DOHH2 (cell line): ENCODE measurements around the gene BGN.

Experiments
- H3F3A ChIP-seq: fragments of 200-600 bp; sonication (generic), shearing (Covaris generic); 2 replicates; pipeline ENCODE4 v1.6.0; 2016; ENCODE audit warnings: antibody characterized with exemption, mild to moderate bottlenecking; ENCODE audit not compliant: control insufficient read depth, insufficient read depth
- H3K27ac ChIP-seq: fragments of 200-600 bp; sonication (generic); 2 replicates; pipeline ENCODE4 v1.5.1; 2014; ENCODE audit warnings: low read depth, mild to moderate bottlenecking, low read length, moderate library complexity
- H3K27me3 ChIP-seq: fragments of 200-600 bp; sonication (generic); 2 replicates; pipeline ENCODE4 v1.6.1; 2014; ENCODE audit warnings: mild to moderate bottlenecking, low read length, mixed read lengths; ENCODE audit not compliant: control insufficient read depth
- H3K36me3 ChIP-seq: fragments of 200-600 bp; sonication (generic); 2 replicates; pipeline ENCODE4 v1.6.1; 2014; ENCODE audit warnings: mild to moderate bottlenecking, low read length, moderate library complexity, mixed read lengths; ENCODE audit not compliant: control insufficient read depth
- H3K4me1 ChIP-seq: fragments of 200-600 bp; sonication (generic); 2 replicates; pipeline ENCODE4 v1.6.1; 2014; ENCODE audit warnings: mild to moderate bottlenecking, low read length, mixed read lengths; ENCODE audit not compliant: control insufficient read depth
- H3K4me2 ChIP-seq: fragments of 200-600 bp; sonication (generic); 2 replicates; pipeline ENCODE4 v1.6.0; 2014; ENCODE audit warnings: mild to moderate bottlenecking, low read length, moderate library complexity
- H3K4me3 ChIP-seq: fragments of 200-600 bp; sonication (generic); 2 replicates; pipeline ENCODE4 v1.5.1; 2014; ENCODE audit warnings: mild to moderate bottlenecking, low read length, mixed read lengths
- H3K79me2 ChIP-seq: fragments of 200-600 bp; sonication (generic); 2 replicates; pipeline ENCODE4 v1.6.1; 2014; ENCODE audit warnings: mild to moderate bottlenecking, low read length, mixed read lengths; ENCODE audit not compliant: control insufficient read depth
- H3K9me2 ChIP-seq: fragments of 200-600 bp; sonication (generic); replicated peaks from 2 replicates; pipeline ENCODE4 v1.6.1; 2014; ENCODE audit warnings: mild to moderate bottlenecking, low read length, mixed read lengths; ENCODE audit not compliant: control insufficient read depth
- H3K9me3 ChIP-seq: fragments of 200-600 bp; sonication (generic); 2 replicates; pipeline ENCODE4 v1.6.1; 2014; ENCODE audit warnings: antibody characterized with exemption, low read length, mixed read lengths; ENCODE audit not compliant: control insufficient read depth, insufficient read depth
- H4K20me1 ChIP-seq: fragments of 200-600 bp; sonication (generic); 2 replicates; pipeline ENCODE4 v1.6.0; 2014; ENCODE audit warnings: low read depth, mild to moderate bottlenecking, antibody characterized with exemption, low read length, moderate library complexity; ENCODE audit not compliant: control insufficient read depth, insufficient read depth
- EZH2phosphoT487 ChIP-seq: fragments of 200-600 bp; sonication (generic); IDR thresholded peaks from 2 replicates; pipeline ENCODE4 v1.6.1; 2017; ENCODE audit warnings: borderline replicate concordance, mild to moderate bottlenecking, antibody characterized with exemption, low read length, moderate library complexity, mixed read lengths
- TF ChIP-seq, protein P1 (sequence below): fragments of 200-600 bp; sonication (generic); IDR thresholded peaks from one replicate; pipeline ENCODE4 v1.5.1; 2014; ENCODE audit warnings: antibody characterized with exemption, mild to moderate bottlenecking, low read depth, low read length; ENCODE audit not compliant: poor library complexity, severe bottlenecking

BGN gene

DNA sequence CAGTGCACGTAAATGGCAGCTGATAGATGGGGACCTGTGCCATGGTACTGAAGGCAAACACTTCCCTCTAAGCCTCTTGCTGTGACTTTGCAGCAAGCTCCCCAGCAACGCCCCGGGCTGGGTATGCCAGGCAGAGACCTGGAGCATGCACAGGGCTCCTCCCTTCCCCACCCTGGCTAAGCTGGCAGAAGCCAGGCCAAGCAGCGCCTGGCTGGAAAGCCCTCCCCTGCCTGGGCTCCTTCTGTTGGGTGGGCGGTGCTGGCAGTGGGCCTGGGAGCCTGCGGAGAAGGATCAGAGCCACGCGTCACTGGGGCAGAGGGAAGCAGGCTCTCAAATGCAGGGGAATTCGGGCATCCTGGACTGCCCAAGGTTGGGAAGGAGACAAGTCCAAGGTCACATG lies 26.3 kb downstream of the BGN start:
- no peaks in the 10 kb centered on the region for H3K79me2 ChIP-seq
- no peaks in the 10 kb centered on the region for H3K9me2 ChIP-seq
- TF ChIP-seq, protein P1, sequence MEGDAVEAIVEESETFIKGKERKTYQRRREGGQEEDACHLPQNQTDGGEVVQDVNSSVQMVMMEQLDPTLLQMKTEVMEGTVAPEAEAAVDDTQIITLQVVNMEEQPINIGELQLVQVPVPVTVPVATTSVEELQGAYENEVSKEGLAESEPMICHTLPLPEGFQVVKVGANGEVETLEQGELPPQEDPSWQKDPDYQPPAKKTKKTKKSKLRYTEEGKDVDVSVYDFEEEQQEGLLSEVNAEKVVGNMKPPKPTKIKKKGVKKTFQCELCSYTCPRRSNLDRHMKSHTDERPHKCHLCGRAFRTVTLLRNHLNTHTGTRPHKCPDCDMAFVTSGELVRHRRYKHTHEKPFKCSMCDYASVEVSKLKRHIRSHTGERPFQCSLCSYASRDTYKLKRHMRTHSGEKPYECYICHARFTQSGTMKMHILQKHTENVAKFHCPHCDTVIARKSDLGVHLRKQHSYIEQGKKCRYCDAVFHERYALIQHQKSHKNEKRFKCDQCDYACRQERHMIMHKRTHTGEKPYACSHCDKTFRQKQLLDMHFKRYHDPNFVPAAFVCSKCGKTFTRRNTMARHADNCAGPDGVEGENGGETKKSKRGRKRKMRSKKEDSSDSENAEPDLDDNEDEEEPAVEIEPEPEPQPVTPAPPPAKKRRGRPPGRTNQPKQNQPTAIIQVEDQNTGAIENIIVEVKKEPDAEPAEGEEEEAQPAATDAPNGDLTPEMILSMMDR = no peak
- TF ChIP-seq EZH2phosphoT487 = no peak
- no peak overlapping the region for H3K4me2 ChIP-seq
- no peak overlapping the region for H3K4me3 ChIP-seq
- no peaks in the 10 kb centered on the region for H3F3A ChIP-seq
- H3K4me1 ChIP-seq = no peaks in the 10 kb centered on the region
- no peaks in the 10 kb centered on the region for H3K36me3 ChIP-seq
- H4K20me1 ChIP-seq = no peaks in the 10 kb centered on the region
- no peaks in the 10 kb centered on the region for H3K9me3 ChIP-seq
- no peak overlapping the region for H3K27ac ChIP-seq
- H3K27me3 ChIP-seq = no peaks in the 10 kb centered on the region

DNA sequence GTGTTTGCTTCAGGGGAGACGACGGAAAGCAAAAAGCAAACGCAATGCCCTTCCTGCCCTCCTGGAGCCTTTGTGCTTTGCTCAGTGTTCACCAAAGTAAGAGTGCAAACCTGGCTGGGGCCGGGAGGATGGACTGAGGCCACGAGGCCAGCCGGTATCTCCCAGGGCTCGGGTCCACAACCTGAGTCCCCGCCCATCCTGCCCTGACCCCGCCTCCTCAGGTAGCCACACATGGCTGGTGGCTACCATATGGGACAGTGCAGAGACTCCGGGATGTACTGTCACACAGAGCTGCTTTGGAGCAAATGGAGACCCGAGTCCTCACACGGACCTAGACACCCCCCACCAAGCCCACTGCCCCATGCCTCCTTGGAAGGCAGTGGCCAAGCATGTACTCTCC lies 27.5 kb downstream of the BGN start:
- H3K4me2 ChIP-seq = no peak overlapping the region
- no peaks in the 10 kb centered on the region for H3K79me2 ChIP-seq
- H3K9me2 ChIP-seq = no peaks in the 10 kb centered on the region
- no peak overlapping the region for H3K4me3 ChIP-seq
- no peaks in the 10 kb centered on the region for H3F3A ChIP-seq
- no peak overlapping the region for H3K27ac ChIP-seq
- H4K20me1 ChIP-seq = no peaks in the 10 kb centered on the region
- H3K9me3 ChIP-seq = no peaks in the 10 kb centered on the region
- H3K4me1 ChIP-seq = no peaks in the 10 kb centered on the region
- TF ChIP-seq, protein P1 = no peak
- no peak for TF ChIP-seq EZH2phosphoT487
- H3K36me3 ChIP-seq = no peaks in the 10 kb centered on the region
- no peaks in the 10 kb centered on the region for H3K27me3 ChIP-seq

DNA sequence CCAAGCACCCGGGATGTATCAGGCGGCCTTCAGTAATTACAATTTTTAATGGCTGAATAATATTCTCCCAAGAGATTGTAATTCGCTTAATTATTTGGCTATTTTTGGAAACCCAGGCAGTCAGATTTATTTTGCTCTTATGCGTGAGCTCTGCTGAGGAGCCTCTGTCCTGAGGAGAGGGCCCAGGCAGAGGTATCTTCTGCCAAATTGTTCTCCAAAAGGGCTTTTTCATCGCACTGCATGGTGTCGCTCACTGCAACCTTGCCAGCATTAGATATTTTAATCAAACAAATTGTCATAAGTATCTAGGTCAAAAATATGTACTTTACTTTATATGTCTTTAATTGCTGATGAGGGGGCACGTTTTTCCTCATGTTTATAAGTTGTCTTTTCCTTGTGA lies 28.5 kb downstream of the BGN start:
- no peaks in the 10 kb centered on the region for H3K79me2 ChIP-seq
- H4K20me1 ChIP-seq = no peaks in the 10 kb centered on the region
- H3K27ac ChIP-seq = no peak overlapping the region
- TF ChIP-seq, protein P1 = no peak
- no peak for TF ChIP-seq EZH2phosphoT487
- no peaks in the 10 kb centered on the region; the same call in 1 of the 2 replicates for H3K27me3 ChIP-seq
- no peaks in the 10 kb centered on the region for H3K36me3 ChIP-seq
- H3F3A ChIP-seq = no peaks in the 10 kb centered on the region
- no peak overlapping the region for H3K4me2 ChIP-seq
- no peak overlapping the region for H3K4me3 ChIP-seq
- H3K9me3 ChIP-seq = no peaks in the 10 kb centered on the region
- no peaks in the 10 kb centered on the region for H3K9me2 ChIP-seq
- H3K4me1 ChIP-seq = no peaks in the 10 kb centered on the region

DNA sequence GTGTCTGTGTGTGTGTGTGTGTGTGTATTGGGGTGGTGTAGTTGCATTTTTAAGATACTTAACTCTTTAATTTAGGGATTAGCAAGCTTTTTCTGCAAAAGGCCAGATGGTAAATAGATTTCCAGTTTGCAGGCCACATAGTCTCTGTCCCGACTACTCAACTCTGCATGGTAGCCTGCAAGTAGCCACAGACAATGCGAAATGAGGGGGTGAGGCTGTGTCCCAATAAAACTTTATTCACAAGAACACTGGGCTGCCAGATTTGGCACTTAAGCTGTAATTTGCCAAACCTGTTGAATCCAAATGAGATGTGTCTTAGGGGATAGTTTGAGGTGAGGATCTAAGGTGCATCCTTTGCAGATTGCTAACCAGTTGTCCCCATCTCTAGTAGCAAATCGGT lies 29.5 kb downstream of the BGN start:
- Histone ChIP-seq H3K27ac (no peak overlapping the region), H3K4me3 (no peak overlapping the region), H3K4me1 (no peaks in the 10 kb centered on the region), H3K36me3 (no peaks in the 10 kb centered on the region), H3K79me2 (no peaks in the 10 kb centered on the region), H3K27me3 (no peaks in the 10 kb centered on the region; the same call in 1 of the 2 replicates), H3K9me2 (no peaks in the 10 kb centered on the region), H3F3A (no peaks in the 10 kb centered on the region), H3K9me3 (no peaks in the 10 kb centered on the region), H4K20me1 (no peaks in the 10 kb centered on the region), H3K4me2 (no peak overlapping the region)
- TF ChIP-seq, protein P1 = no peak
- TF ChIP-seq EZH2phosphoT487 = no peak
